Right lobe of liver (tissue), 4 donors: Measurements from ENCODE around the gene RNF166.

ENCODE experiments used
- POLR2A ChIP-seq: fragments of 450-650 bp; IDR thresholded peaks from one replicate; pipeline ENCODE4 v1.6.1; 2017; ENCODE audit warnings: antibody characterized with exemption, mild to moderate bottlenecking
- TF ChIP-seq, protein P1 (sequence below), 4 donors: fragments of 200-600 bp in 3 of 4; fragments of 450-650 bp in 1 of 4; IDR thresholded peaks; one replicate each; pipeline versions ENCODE4 v1.5.1 to v1.8.0; 2016 to 2022; ENCODE audit warnings: antibody characterized with exemption in 4 of 4, mild to moderate bottlenecking in 2 of 4
- donor health status: DM: no; HTN: no; CAD: no.
- donor health status: DM: no; HTN: no; CAD: no.
- donor health status: DM: no; HTN: yes; CAD: no.

DNA sequence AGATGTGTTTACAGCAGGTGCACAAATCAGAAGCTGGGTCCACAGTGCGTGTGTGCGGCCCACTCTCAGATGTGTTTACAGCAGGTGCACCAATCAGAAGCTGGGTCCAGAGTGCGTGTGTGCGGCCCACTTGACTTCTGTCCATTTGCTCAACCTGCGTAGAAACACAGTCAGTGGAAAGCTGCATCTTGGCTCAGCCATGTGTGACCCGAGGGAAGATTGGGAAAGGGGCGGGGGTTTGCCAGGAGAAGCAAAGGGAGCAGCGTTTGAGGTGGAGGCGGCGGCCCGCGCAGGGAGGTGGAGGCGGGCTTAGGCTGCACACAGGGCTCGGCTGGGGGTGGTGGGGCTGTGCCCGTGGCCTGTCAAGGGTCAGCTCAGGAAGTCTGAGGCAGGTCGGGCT, 4.3 kb upstream of the RNF166 start:
- TF ChIP-seq POLR2A = no peak
- TF ChIP-seq, protein P1, sequence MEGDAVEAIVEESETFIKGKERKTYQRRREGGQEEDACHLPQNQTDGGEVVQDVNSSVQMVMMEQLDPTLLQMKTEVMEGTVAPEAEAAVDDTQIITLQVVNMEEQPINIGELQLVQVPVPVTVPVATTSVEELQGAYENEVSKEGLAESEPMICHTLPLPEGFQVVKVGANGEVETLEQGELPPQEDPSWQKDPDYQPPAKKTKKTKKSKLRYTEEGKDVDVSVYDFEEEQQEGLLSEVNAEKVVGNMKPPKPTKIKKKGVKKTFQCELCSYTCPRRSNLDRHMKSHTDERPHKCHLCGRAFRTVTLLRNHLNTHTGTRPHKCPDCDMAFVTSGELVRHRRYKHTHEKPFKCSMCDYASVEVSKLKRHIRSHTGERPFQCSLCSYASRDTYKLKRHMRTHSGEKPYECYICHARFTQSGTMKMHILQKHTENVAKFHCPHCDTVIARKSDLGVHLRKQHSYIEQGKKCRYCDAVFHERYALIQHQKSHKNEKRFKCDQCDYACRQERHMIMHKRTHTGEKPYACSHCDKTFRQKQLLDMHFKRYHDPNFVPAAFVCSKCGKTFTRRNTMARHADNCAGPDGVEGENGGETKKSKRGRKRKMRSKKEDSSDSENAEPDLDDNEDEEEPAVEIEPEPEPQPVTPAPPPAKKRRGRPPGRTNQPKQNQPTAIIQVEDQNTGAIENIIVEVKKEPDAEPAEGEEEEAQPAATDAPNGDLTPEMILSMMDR (IDR thresholded peaks at IDR 0.05) = no peak
